ENCODE results near the gene CDK5R2.

Gene CDK5R2

GRCh38 chr2:219001577-219002394, 42.3 kb downstream of the CDK5R2 start:
- DNase-seq (ENCODE audit: low read depth in 2 of 2): no peak

- DNase-seq (ENCODE audit: low read depth in 2 of 2): no peak
Measured at GRCh38 chr2:219002395-219003266, 43.2 kb downstream of the CDK5R2 start.

- DNase-seq (ENCODE audit: low read depth in 2 of 2): no peak
Measured at GRCh38 chr2:219003267-219003634, 43.8 kb downstream of the CDK5R2 start.

- no peak for DNase-seq (ENCODE audit: low read depth in 2 of 2)
Measured at GRCh38 chr2:219003979-219004378, 44.5 kb downstream of the CDK5R2 start.

- no peak for DNase-seq (ENCODE audit: low read depth in 2 of 2)
Measured at GRCh38 chr2:219009294-219009693, 49.8 kb downstream of the CDK5R2 start.

- no peak for DNase-seq (ENCODE audit: low read depth in 2 of 2)
Measured at GRCh38 chr2:219010162-219010756, 50.8 kb downstream of the CDK5R2 start.

GRCh38 chr2:219010873-219011272, 51.4 kb downstream of the CDK5R2 start:
- DNase-seq (ENCODE audit: low read depth in 2 of 2): no peak
